Measurements from ENCODE around the gene XXYLT1.

DNA sequence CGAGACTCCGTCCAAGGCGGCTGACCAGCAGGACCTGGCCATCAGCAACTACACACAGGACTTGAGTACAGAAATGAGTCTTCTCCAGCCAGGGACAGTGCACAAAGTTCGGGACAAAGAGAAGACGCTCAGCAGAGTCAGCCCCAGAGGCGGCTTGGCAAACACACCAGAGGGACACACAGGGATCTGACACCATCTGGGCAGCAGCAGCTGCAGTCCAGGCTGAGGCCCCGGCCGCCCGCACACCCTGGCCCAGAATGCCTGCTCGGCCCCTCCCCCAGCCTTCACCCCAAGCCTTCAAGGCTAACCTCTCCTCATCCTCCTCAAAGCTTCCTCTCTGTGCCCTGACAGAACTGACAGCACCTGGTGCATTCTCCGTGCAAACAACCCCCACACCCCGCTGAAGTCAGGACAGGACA is 61.1 kb downstream of the XXYLT1 start:
- TF ChIP-seq CTCF (IDR thresholded peaks at IDR 0.05) (no peak), EP300 (IDR thresholded peaks at IDR 0.05) (no peak), POLR2A (IDR thresholded peaks at IDR 0.05) (no peak)

Measured in tibial nerve (tissue), 4 donors.